SHP77 treated with DMSO at 0.1 percent for 48 hours (cell line): ENCODE data around the gene RABGAP1L.
"Not testable (repeated sequence)": the region's sequence is repeated elsewhere in the genome, so short reads cannot be mapped to it uniquely, and the experiment has no call there.

ENCODE experiments used
- DNase-seq: peaks from one replicate; lab custom pipeline; 2025; lab: John Stamatoyannopoulos, UW

RABGAP1L gene

GRCh38 chr1:174447866-174448530, 288.7 kb downstream of the RABGAP1L start, which contains the start of gene GPR52:
Gene GPR52 (plus strand): TSS chr1:174447964. CDS start chr1:174448112, 148 bp downstream.
- DNase-seq = no peak

GRCh38 chr1:174448531-174448883, 289.2 kb downstream of the RABGAP1L start:
- no peak for DNase-seq

- DNase-seq = no peak
Measured at GRCh38 chr1:174448974-174449373, 289.7 kb downstream of the RABGAP1L start.

- DNase-seq = no peak
Measured at GRCh38 chr1:174451408-174451807, 292.1 kb downstream of the RABGAP1L start.

GRCh38 chr1:174465855-174466254, 306.5 kb downstream of the RABGAP1L start:
- DNase-seq = no peak

- no peak for DNase-seq
Measured at GRCh38 chr1:174466607-174467006, 307.3 kb downstream of the RABGAP1L start.

GRCh38 chr1:174469052-174469451, 309.7 kb downstream of the RABGAP1L start:
- no peak for DNase-seq

GRCh38 chr1:174469687-174470086, 310.4 kb downstream of the RABGAP1L start:
- DNase-seq = no peak

GRCh38 chr1:174479281-174479680, 320.0 kb downstream of the RABGAP1L start:
- DNase-seq = no peak

GRCh38 chr1:174480324-174480723, 321.0 kb downstream of the RABGAP1L start:
- DNase-seq = no peak

GRCh38 chr1:174491606-174492005, 332.3 kb downstream of the RABGAP1L start:
- no peak for DNase-seq

GRCh38 chr1:174497478-174497877, 338.2 kb downstream of the RABGAP1L start:
- DNase-seq = no peak

GRCh38 chr1:174516755-174517154, 357.4 kb downstream of the RABGAP1L start:
- DNase-seq = not testable (repeated sequence)

- DNase-seq = no peak
Measured at GRCh38 chr1:174519844-174520243, 360.5 kb downstream of the RABGAP1L start.

- DNase-seq = no peak
Measured at GRCh38 chr1:174531751-174532150, 372.4 kb downstream of the RABGAP1L start.

GRCh38 chr1:174534789-174535188, 375.5 kb downstream of the RABGAP1L start:
- no peak for DNase-seq

- DNase-seq = no peak
Measured at GRCh38 chr1:174535207-174535606, 375.9 kb downstream of the RABGAP1L start.

- not testable (repeated sequence) for DNase-seq
Measured at GRCh38 chr1:174543421-174543820, 384.1 kb downstream of the RABGAP1L start.

GRCh38 chr1:174550296-174550695, 391.0 kb downstream of the RABGAP1L start:
- DNase-seq = no peak

GRCh38 chr1:174556392-174556791, 397.1 kb downstream of the RABGAP1L start:
- DNase-seq = no peak

- no peak for DNase-seq
Measured at GRCh38 chr1:174568551-174568950, 409.2 kb downstream of the RABGAP1L start.

- no peak for DNase-seq
Measured at GRCh38 chr1:174569240-174569639, 409.9 kb downstream of the RABGAP1L start.

- no peak for DNase-seq
Measured at GRCh38 chr1:174572771-174573170, 413.5 kb downstream of the RABGAP1L start.

GRCh38 chr1:174576120-174576519, 416.8 kb downstream of the RABGAP1L start:
- not testable (repeated sequence) for DNase-seq
